ENCODE data around the gene CCM2.

The CCM2 gene

GRCh38 chr7:45085619-45086200 is 85.7 kb downstream of the CCM2 start:
- Histone ChIP-seq H3K27me3 (replicated peaks; ENCODE audit: insufficient read depth, low read length) (peaks cover 5% of the 10 kb centered on the region; the same call in 1 of the 2 replicates), H2AFZ (ENCODE audit: low read length) (no peak overlapping the region), H4K20me1 (ENCODE audit: insufficient read depth, low read length) (no peaks in the 10 kb centered on the region), H3F3A (ENCODE audit: insufficient read depth, low read length) (no peaks in the 10 kb centered on the region), H3K4me2 (ENCODE audit: low read depth, low read length) (no peak overlapping the region), H3K36me3 (replicated peaks; ENCODE audit: insufficient read depth, low read length) (no peaks in the 10 kb centered on the region), H3K4me3 (ENCODE audit: low read length) (no peak overlapping the region), H3K79me2 (ENCODE audit: low read length) (no peaks in the 10 kb centered on the region), H3K4me1 (ENCODE audit: low read length) (no peaks in the 10 kb centered on the region), H3K27ac (ENCODE audit: low read length) (no peak overlapping the region), H3K9ac (ENCODE audit: low read length) (no peak overlapping the region), H3K9me3 (replicated peaks; ENCODE audit: insufficient read depth, low read length) (no peaks in the 10 kb centered on the region), H3K9me2 (replicated peaks; ENCODE audit: insufficient read depth, low read length) (no peaks in the 10 kb centered on the region)
- DNase-seq: no peak
- TF ChIP-seq EZH2 (optimal IDR thresholded peaks at IDR 0.05; ENCODE audit: low read depth, low read length) (no peak), CTCF (IDR thresholded peaks at IDR 0.05; ENCODE audit: low read length) (no peak), EZH2phosphoT487 (IDR thresholded peaks at IDR 0.05; ENCODE audit: low read length) (no peak)

- Histone ChIP-seq H3K27ac (ENCODE audit: low read length) (no peak overlapping the region), H3K4me3 (ENCODE audit: low read length) (no peak overlapping the region), H3K9me2 (replicated peaks; ENCODE audit: insufficient read depth, low read length) (no peaks in the 10 kb centered on the region), H3K4me2 (ENCODE audit: low read depth, low read length) (no peak overlapping the region), H4K20me1 (ENCODE audit: insufficient read depth, low read length) (no peaks in the 10 kb centered on the region), H3K36me3 (replicated peaks; ENCODE audit: insufficient read depth, low read length) (no peaks in the 10 kb centered on the region), H3K9me3 (replicated peaks; ENCODE audit: insufficient read depth, low read length) (no peaks in the 10 kb centered on the region), H3K79me2 (ENCODE audit: low read length) (no peaks in the 10 kb centered on the region), H3F3A (ENCODE audit: insufficient read depth, low read length) (no peaks in the 10 kb centered on the region), H2AFZ (ENCODE audit: low read length) (no peak overlapping the region), H3K4me1 (ENCODE audit: low read length) (no peaks in the 10 kb centered on the region), H3K9ac (ENCODE audit: low read length) (no peak overlapping the region), H3K27me3 (replicated peaks; ENCODE audit: insufficient read depth, low read length) (peaks cover 5% of the 10 kb centered on the region; the same call in 1 of the 2 replicates)
- no peak for DNase-seq
- TF ChIP-seq CTCF (IDR thresholded peaks at IDR 0.05; ENCODE audit: low read length): no peak
- no peak for TF ChIP-seq EZH2phosphoT487 (IDR thresholded peaks at IDR 0.05; ENCODE audit: low read length)
- no peak for TF ChIP-seq EZH2 (optimal IDR thresholded peaks at IDR 0.05; ENCODE audit: low read depth, low read length)
Observed at GRCh38 chr7:45086331-45087065, 86.5 kb downstream of the CCM2 start.

- Histone ChIP-seq H3K4me3 (ENCODE audit: low read length) (no peak overlapping the region), H2AFZ (ENCODE audit: low read length) (no peak overlapping the region)
- TF ChIP-seq CTCF (IDR thresholded peaks at IDR 0.05; ENCODE audit: low read length): no peak
- no peak for TF ChIP-seq EZH2 (optimal IDR thresholded peaks at IDR 0.05; ENCODE audit: low read depth, low read length)
- no peak for TF ChIP-seq EZH2phosphoT487 (IDR thresholded peaks at IDR 0.05; ENCODE audit: low read length)
Observed at GRCh38 chr7:45087301-45088145, 87.5 kb downstream of the CCM2 start.

More at GRCh38 chr7:45087301-45088145, 87.5 kb downstream of the CCM2 start:
- Histone ChIP-seq H3K27ac (ENCODE audit: low read length) (no peak overlapping the region), H3K4me1 (ENCODE audit: low read length) (no peaks in the 10 kb centered on the region), H3F3A (ENCODE audit: insufficient read depth, low read length) (no peaks in the 10 kb centered on the region), H3K9me3 (replicated peaks; ENCODE audit: insufficient read depth, low read length) (no peaks in the 10 kb centered on the region), H3K9ac (ENCODE audit: low read length) (no peak overlapping the region), H4K20me1 (ENCODE audit: insufficient read depth, low read length) (no peaks in the 10 kb centered on the region), H3K9me2 (replicated peaks; ENCODE audit: insufficient read depth, low read length) (no peaks in the 10 kb centered on the region), H3K27me3 (replicated peaks; ENCODE audit: insufficient read depth, low read length) (peaks cover 5% of the 10 kb centered on the region; the same call in 1 of the 2 replicates), H3K4me2 (ENCODE audit: low read depth, low read length) (no peak overlapping the region), H3K79me2 (ENCODE audit: low read length) (no peaks in the 10 kb centered on the region), H3K36me3 (replicated peaks; ENCODE audit: insufficient read depth, low read length) (no peaks in the 10 kb centered on the region)
- no peak for DNase-seq
